SK-N-SH (cell line): Measurements from ENCODE around the gene PIANP. TPM values are rescaled to one million over a fixed set of nuclear protein-coding genes. Genes with fewer than 3 reads are reported as not detected.

ENCODE experiments used
- CTCF ChIA-PET: fragments of 300-600, 350-600 bp; formaldehyde crosslinking; extraction: SDS; loops from one replicate; lab custom pipeline; 2021; lab: Yijun Ruan, JAX
- POLR2A ChIA-PET: fragments of 350-600 bp; sonication (Branson Sonifier 250); formaldehyde crosslinking; extraction: SDS; loops from one replicate; lab custom pipeline; 2020; ENCODE audit warnings: antibody characterized with exemption, inconsistent platforms; lab: Yijun Ruan, JAX
- DNase-seq: peaks from one replicate; pipeline ENCODE4 v3.0.0; 2012
- H2AFZ ChIP-seq: fragments of 200-600 bp; sonication (generic); 2 replicates; pipeline ENCODE4 v1.8.1; 2016; ENCODE audit warnings: antibody characterized with exemption, mild to moderate bottlenecking, low read depth
- H3F3A ChIP-seq: fragments of 200-600 bp; sonication (generic); replicated peaks from 2 replicates; pipeline ENCODE3; 2016; ENCODE audit warnings: antibody characterized with exemption, mild to moderate bottlenecking; ENCODE audit not compliant: insufficient read depth
- H3K27ac ChIP-seq, 2 experiments: fragments of 200-500 bp in 1 of 2; fragments of 200-600 bp in 1 of 2; sonication (Bioruptor generic) in 1 of 2; sonication (generic), shearing (Covaris generic) in 1 of 2; 2 replicates each; pipeline versions ENCODE4 v1.5.1 to v1.6.1; 2014 to 2016; ENCODE audit warnings: low read depth in 2 of 2, inconsistent platforms in 1 of 2, low read length in 1 of 2, mild to moderate bottlenecking in 1 of 2, mixed read lengths in 1 of 2
- H3K27me3 ChIP-seq: fragments of 200-600 bp; sonication (generic), shearing (Covaris generic); 2 replicates; pipeline ENCODE4 v1.6.1; 2016; ENCODE audit warnings: mixed run types; ENCODE audit not compliant: insufficient read depth
- H3K36me3 ChIP-seq, 2 experiments: fragments of 200-500 bp in 1 of 2; fragments of 200-600 bp in 1 of 2; sonication (Bioruptor generic) in 1 of 2; sonication (generic) in 1 of 2; replicated peaks in 1 of 2; 2 replicates each; pipeline versions ENCODE3 to v1.5.1; 2014 to 2016; ENCODE audit warnings: low read length in 1 of 2, mild to moderate bottlenecking in 1 of 2; ENCODE audit not compliant: insufficient read depth in 2 of 2, control insufficient read depth in 1 of 2
- H3K4me1 ChIP-seq, 2 experiments: fragments of 200-500 bp in 1 of 2; fragments of 200-600 bp in 1 of 2; sonication (Bioruptor generic) in 1 of 2; sonication (generic), shearing (Covaris generic) in 1 of 2; 2 replicates each; pipeline versions ENCODE4 v1.5.1 to v1.6.1; 2014 to 2016; ENCODE audit warnings: low read depth in 1 of 2, low read length in 1 of 2, mixed run types in 1 of 2; ENCODE audit not compliant: insufficient read depth in 2 of 2, control insufficient read depth in 1 of 2
- H3K4me2 ChIP-seq: fragments of 200-600 bp; sonication (generic), shearing (Covaris generic); 2 replicates; pipeline ENCODE4 v1.6.1; 2017; ENCODE audit warnings: mixed run types
- H3K4me3 ChIP-seq, 2 experiments: fragments of 200-500 bp in 1 of 2; fragments of 200-600 bp in 1 of 2; sonication (Bioruptor generic) in 1 of 2; sonication (generic), shearing (Covaris generic) in 1 of 2; 2 replicates each; pipeline versions ENCODE4 v1.5.1 to v1.8.1; 2014 to 2016; ENCODE audit warnings: low read depth in 2 of 2, inconsistent platforms in 1 of 2, low read length in 1 of 2, mild to moderate bottlenecking in 1 of 2, mixed read lengths in 1 of 2, moderate library complexity in 1 of 2
- H3K79me2 ChIP-seq: fragments of 200-600 bp; sonication (generic); 2 replicates; pipeline ENCODE4 v1.8.1; 2017; ENCODE audit warnings: mild to moderate bottlenecking; ENCODE audit not compliant: insufficient read depth
- H3K9ac ChIP-seq: fragments of 200-600 bp; sonication (generic); 2 replicates; pipeline ENCODE4 v1.6.1; 2017; ENCODE audit warnings: mixed run types
- H3K9me2 ChIP-seq: fragments of 200-600 bp; sonication (generic); 2 replicates; pipeline ENCODE4 v1.6.1; 2017; ENCODE audit warnings: mixed run types
- H3K9me3 ChIP-seq: fragments of 200-600 bp; sonication (generic); 2 replicates; pipeline ENCODE4 v1.6.1; 2017; ENCODE audit warnings: mixed run types, mild to moderate bottlenecking, moderate library complexity
- H4K20me1 ChIP-seq: fragments of 200-600 bp; sonication (generic); 2 replicates; pipeline ENCODE4 v1.6.1; 2017; ENCODE audit warnings: mild to moderate bottlenecking, mixed run types; ENCODE audit not compliant: insufficient read depth
- CHD2 ChIP-seq: fragments of 150-350 bp; IDR thresholded peaks from 2 replicates; pipeline ENCODE4 v1.6.1; 2018; ENCODE audit warnings: low read length; ENCODE audit not compliant: partially characterized antibody
- CTCF ChIP-seq: fragments of 200-600 bp; sonication (generic); IDR thresholded peaks from 2 replicates; pipeline ENCODE4 v1.6.1; 2017; ENCODE audit warnings: antibody characterized with exemption, mild to moderate bottlenecking, moderate library complexity
- FOSL2 ChIP-seq: IDR thresholded peaks from 2 replicates; pipeline ENCODE4 v1.4.0; 2012; ENCODE audit warnings: low read depth, mild to moderate bottlenecking, moderate library complexity, borderline replicate concordance
- FOXM1 ChIP-seq: IDR thresholded peaks from 2 replicates; pipeline ENCODE4 v1.4.0; 2012; ENCODE audit warnings: low read depth, mild to moderate bottlenecking
- GABPA ChIP-seq: IDR thresholded peaks from 2 replicates; pipeline ENCODE4 v1.4.0; 2012; ENCODE audit warnings: low read depth, mild to moderate bottlenecking
- GATA2 ChIP-seq: sonication (generic); formaldehyde crosslinking; IDR thresholded peaks from 2 replicates; pipeline ENCODE4 v1.5.0; 2020; ENCODE audit warnings: mild to moderate bottlenecking, missing genetic modification reagents
- IRF3 ChIP-seq: fragments of 150-350 bp; IDR thresholded peaks from 2 replicates; pipeline ENCODE4 v1.6.1; 2016; ENCODE audit warnings: mild to moderate bottlenecking, low read depth, low read length
- JUND ChIP-seq: IDR thresholded peaks from 2 replicates; pipeline ENCODE4 v1.4.0; 2012
- MAX ChIP-seq: IDR thresholded peaks from 2 replicates; pipeline ENCODE4 v1.4.0; 2012; ENCODE audit warnings: low read depth
- RAD21 ChIP-seq: IDR thresholded peaks from 2 replicates; pipeline ENCODE4 v1.6.1; 2012; ENCODE audit warnings: mild to moderate bottlenecking, low read length
- RCOR1 ChIP-seq: fragments of 150-350 bp; IDR thresholded peaks from 2 replicates; pipeline ENCODE4 v1.6.1; 2017; ENCODE audit warnings: antibody characterized with exemption, low read length
- REST ChIP-seq: IDR thresholded peaks from 2 replicates; pipeline ENCODE4 v1.6.1; 2012; ENCODE audit warnings: mild to moderate bottlenecking, low read depth, low read length, moderate library complexity
- RFX5 ChIP-seq: IDR thresholded peaks from 2 replicates; pipeline ENCODE4 v1.6.1; 2012; ENCODE audit warnings: mild to moderate bottlenecking, improper control_type of control experiment, low read length
- RXRA ChIP-seq: IDR thresholded peaks from 2 replicates; pipeline ENCODE4 v1.4.0; 2012; ENCODE audit warnings: low read depth, mild to moderate bottlenecking, borderline replicate concordance
- SIN3A ChIP-seq: IDR thresholded peaks from 2 replicates; pipeline ENCODE4 v1.6.1; 2012; ENCODE audit warnings: low read depth, mild to moderate bottlenecking, low read length, moderate library complexity, borderline replicate concordance
- SMC3 ChIP-seq: IDR thresholded peaks from 2 replicates; pipeline ENCODE4 v1.6.1; 2012; ENCODE audit warnings: low read depth, low read length, improper control_type of control experiment
- TAF1 ChIP-seq: IDR thresholded peaks from 2 replicates; pipeline ENCODE4 v1.6.1; 2012; ENCODE audit warnings: low read depth, mild to moderate bottlenecking, low read length, moderate library complexity, borderline replicate concordance
- TCF12 ChIP-seq: IDR thresholded peaks from 2 replicates; pipeline ENCODE4 v1.4.0; 2012
- TEAD4 ChIP-seq: IDR thresholded peaks from 2 replicates; pipeline ENCODE4 v1.4.0; 2012; ENCODE audit warnings: mild to moderate bottlenecking, borderline replicate concordance; ENCODE audit not compliant: insufficient read depth
- USF1 ChIP-seq: IDR thresholded peaks from 2 replicates; pipeline ENCODE4 v1.4.0; 2012; ENCODE audit warnings: low read depth, borderline replicate concordance
- USF2 ChIP-seq: fragments of 150-350 bp; IDR thresholded peaks from 2 replicates; pipeline ENCODE4 v1.6.1; 2017; ENCODE audit warnings: antibody characterized with exemption, low read length, low read depth, borderline replicate concordance
- YY1 ChIP-seq: IDR thresholded peaks from 2 replicates; pipeline ENCODE4 v1.4.0; 2012; ENCODE audit warnings: low read depth, mild to moderate bottlenecking
- WGBS: methylation state at CpG from one replicate; pipeline ENCODE4 v1.1.6; 2017; ENCODE audit warnings: low lambda C conversion rate; 5-methylcytosine and 5-hydroxymethylcytosine counted together
- polyA plus RNA-seq, 3 experiments: library from polyadenylated mRNA; depleted of rRNA; stranded (reverse); fragments of >200 nt; gene quantifications; 2 replicates each; pipeline ENCODE4 v1.2.3, GENCODE V29; 2012

PIANP gene
- polyA plus RNA-seq, 1 of the 3 experiments (the other 2 are of a cell fraction), result 9.9 TPM

- H3K4me3 ChIP-seq, result peak within 1 kb of the TSS; percentile 78 to 79
- H3F3A ChIP-seq, result peaks cover 15% of the 10 kb centered on the region
- H3K9me2 ChIP-seq, result no peaks in the 10 kb centered on the region
- H3K27me3 ChIP-seq, result no peaks in the 10 kb centered on the region
- under 1% methylated on average over 51 of the region's 72 CpGs for WGBS
- peak within 1 kb of the TSS; percentile 93 for H3K9ac ChIP-seq
- peaks cover 10% of the 10 kb centered on the region; the same call in 1 of the 2 replicates for H4K20me1 ChIP-seq
- POLR2A ChIA-PET, result interaction anchor here (0.5 to 2.5 kb wide), 34 partner anchors 9 to 255 kb away, joined by 3 to 50 read pairs (median 4); partner anchors contain the start of genes C12orf57, CDCA3, COPS7A and GAPDH
- H2AFZ ChIP-seq, result peak within 1 kb of the TSS; percentile 64; the same call in 1 of the 2 replicates
- peak; percentile 94 for DNase-seq
- no peaks in the 10 kb centered on the region for H3K9me3 ChIP-seq
- H3K79me2 ChIP-seq, result peaks cover 64% of the 10 kb centered on the region
- peak within 1 kb of the TSS; percentile 92 for H3K4me2 ChIP-seq
- H3K27ac ChIP-seq, result peak within 1 kb of the TSS; percentile 90 to 99
- CTCF ChIA-PET, result interaction anchor here (0.6 to 1.8 kb wide), 23 partner anchors 8 to 180 kb away, joined by 3 to 9 read pairs (median 4); partner anchors contain the start of genes COPS7A, MLF2 and USP5
- peaks cover 7 to 8% of the 10 kb centered on the region in 2 experiments for H3K36me3 ChIP-seq
- peaks cover 8% of the 10 kb centered on the region in 2 experiments; a peak in 2 of 4 replicates for H3K4me1 ChIP-seq
- no peak; the same call in 1 of the 2 replicates for TF ChIP-seq RXRA
- TF ChIP-seq RAD21, result no peak
- no peak; the same call in 1 of the 2 replicates for TF ChIP-seq IRF3
- TF ChIP-seq TCF12, result peak; percentile 51; the same call in 1 of the 2 replicates
- TF ChIP-seq CHD2, result peak; percentile 88
- peak; percentile 70 for TF ChIP-seq TAF1
- TF ChIP-seq SMC3, result no peak
- TF ChIP-seq USF2, result no peak
- peak; percentile 52 for TF ChIP-seq SIN3A
- peak; percentile 86 for TF ChIP-seq MAX
- TF ChIP-seq FOSL2, result peak; percentile 3; the same call in 1 of the 2 replicates
- TF ChIP-seq TEAD4, result peak; percentile 27; the same call in 1 of the 2 replicates
- TF ChIP-seq RFX5, result no peak; the same call in none of the 2 replicates
- peak; percentile 31; the same call in 1 of the 2 replicates for TF ChIP-seq USF1
- no peak for TF ChIP-seq JUND
- peak; percentile 96 for TF ChIP-seq GABPA
- TF ChIP-seq CTCF, result no peak
- TF ChIP-seq RCOR1, result no peak
- no peak for TF ChIP-seq FOXM1
- TF ChIP-seq REST, result peak; percentile 29; the same call in 1 of the 2 replicates
- TF ChIP-seq YY1, result peak; percentile 80; the same call in 1 of the 2 replicates
- TF ChIP-seq GATA2 (CRISPR knock-in tag), result no peak
These were observed 11.4 kb downstream of the PIANP start, which contains the start of gene ZNF384 for GRCh38 chr12:6688999-6689882. ZNF384 (minus strand) TSS chr12:6689375; CDS start chr12:6679520, 9,855 bp downstream.
